Liver (tissue), 2 donors: ENCODE measurements around the gene CCL5.

Experiments
- CTCF ChIP-seq: fragments of 150-350 bp; IDR thresholded peaks from 2 replicates; pipeline ENCODE4 v1.5.1; 2017; ENCODE audit warnings: improper control_type of control experiment, low read depth, low read length; ENCODE audit not compliant: missing input control
- YY1 ChIP-seq: IDR thresholded peaks from 2 replicates; pipeline ENCODE4 v1.6.1; 2016; ENCODE audit warnings: antibody characterized with exemption, mild to moderate bottlenecking
- donor health status: healthy.

GRCh38 chr17:35890774-35891155 lies 10.6 kb upstream of the CCL5 start:
- TF ChIP-seq YY1 = no peak
- no peak for TF ChIP-seq CTCF
